Thyroid gland (tissue), 4 donors: Measurements from ENCODE around the gene TBC1D5. TPM values are rescaled to one million over a fixed set of nuclear protein-coding genes. Genes with fewer than 3 reads are reported as not detected.

Experiments
- DNase-seq, 2 donors: peaks; one replicate each; pipeline ENCODE4 v3.0.0-alpha.2; 2019
- H3K27ac ChIP-seq, 3 donors: fragments of 200-600 bp; sonication (generic); 1 replicate in 2 of 3; 2 replicates in 1 of 3; pipeline ENCODE4 v1.5.1; 2016 to 2019; ENCODE audit warnings: mild to moderate bottlenecking in 1 of 3, moderate library complexity in 1 of 3
- H3K27me3 ChIP-seq: fragments of 200-600 bp; sonication (generic); one replicate; pipeline ENCODE4 v1.5.1; 2019
- H3K36me3 ChIP-seq, 2 donors: fragments of 200-600 bp; sonication (generic); one replicate each; pipeline ENCODE4 v1.5.1; 2016 to 2019
- H3K4me1 ChIP-seq, 2 donors: fragments of 200-600 bp; sonication (generic); one replicate each; pipeline ENCODE4 v1.5.1; 2017 to 2019
- H3K4me3 ChIP-seq, 3 donors: fragments of 200-600 bp; sonication (generic); replicated peaks in 1 of 3; 1 replicate in 2 of 3; 2 replicates in 1 of 3; pipeline ENCODE4 v1.5.1; 2016; ENCODE audit warnings: mild to moderate bottlenecking in 1 of 3
- H3K9me3 ChIP-seq: fragments of 200-600 bp; sonication (generic); one replicate; pipeline ENCODE4 v1.5.1; 2017
- POLR2A ChIP-seq, 2 donors: fragments of 450-650 bp; IDR thresholded peaks; one replicate each; pipeline ENCODE4 v1.6.1; 2017; ENCODE audit warnings: antibody characterized with exemption in 2 of 2, mild to moderate bottlenecking in 2 of 2, moderate library complexity in 1 of 2
- whole genome bisulfite sequencing, 2 donors: methylation state at CpG; one replicate each; pipeline ENCODE4 v1.1.5; 2017; 5-methylcytosine and 5-hydroxymethylcytosine counted together
- intact Hi-C: fragments of 100-400 bp; cut with DNase I; formaldehyde crosslinking; loops from one replicate; pipeline ENCODE4 v1.15.1; 2023
- total RNA-seq, 4 donors: library from RNA; depleted of rRNA; stranded (reverse); fragments of >200 nt; gene quantifications; one replicate each; pipeline ENCODE4 v1.2.3, GENCODE V29; 2016
- TF ChIP-seq, protein P1 (sequence below), 6 experiments: fragments of 200-600 bp in 3 of 6; fragments of 450-650 bp in 3 of 6; sonication (generic) in 3 of 6; IDR thresholded peaks; one replicate each; pipeline ENCODE4 v1.5.1; 2016 to 2019; ENCODE audit warnings: antibody characterized with exemption in 6 of 6, mild to moderate bottlenecking in 2 of 6, inconsistent platforms in 1 of 6, moderate library complexity in 1 of 6

The TBC1D5 gene
- total RNA-seq, 4 donors from 2014 or later = 115 to 141 (median 133) TPM

DNA sequence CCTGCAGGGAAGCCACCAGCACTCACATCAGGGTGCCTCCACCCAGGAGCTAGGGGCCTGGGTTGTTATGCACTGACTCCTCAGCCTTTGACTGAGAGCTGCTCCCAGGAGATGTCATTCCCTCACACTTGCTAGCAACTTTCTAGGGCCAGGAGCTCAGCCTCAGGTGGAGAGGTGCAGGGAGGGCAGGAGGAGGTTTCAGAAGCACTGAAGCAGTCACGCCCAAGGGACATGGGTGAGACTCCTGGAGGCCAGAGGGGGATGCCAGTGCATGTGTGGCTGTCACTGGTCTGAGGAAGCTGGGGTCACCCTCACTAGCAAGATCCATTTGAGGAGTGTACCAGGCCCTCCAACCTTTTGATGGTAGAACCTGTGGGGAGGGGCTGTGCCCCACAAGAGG lies 586.5 kb downstream of the TBC1D5 start:
- no peaks in the 10 kb centered on the region for H3K27me3 ChIP-seq
- DNase-seq = no peak
- intact Hi-C loops = no loop called here
- no peaks in the 10 kb centered on the region for H3K4me1 ChIP-seq
- peaks cover 7 to 25% of the 10 kb centered on the region in 2 donors for H3K36me3 ChIP-seq
- TF ChIP-seq, protein P1, sequence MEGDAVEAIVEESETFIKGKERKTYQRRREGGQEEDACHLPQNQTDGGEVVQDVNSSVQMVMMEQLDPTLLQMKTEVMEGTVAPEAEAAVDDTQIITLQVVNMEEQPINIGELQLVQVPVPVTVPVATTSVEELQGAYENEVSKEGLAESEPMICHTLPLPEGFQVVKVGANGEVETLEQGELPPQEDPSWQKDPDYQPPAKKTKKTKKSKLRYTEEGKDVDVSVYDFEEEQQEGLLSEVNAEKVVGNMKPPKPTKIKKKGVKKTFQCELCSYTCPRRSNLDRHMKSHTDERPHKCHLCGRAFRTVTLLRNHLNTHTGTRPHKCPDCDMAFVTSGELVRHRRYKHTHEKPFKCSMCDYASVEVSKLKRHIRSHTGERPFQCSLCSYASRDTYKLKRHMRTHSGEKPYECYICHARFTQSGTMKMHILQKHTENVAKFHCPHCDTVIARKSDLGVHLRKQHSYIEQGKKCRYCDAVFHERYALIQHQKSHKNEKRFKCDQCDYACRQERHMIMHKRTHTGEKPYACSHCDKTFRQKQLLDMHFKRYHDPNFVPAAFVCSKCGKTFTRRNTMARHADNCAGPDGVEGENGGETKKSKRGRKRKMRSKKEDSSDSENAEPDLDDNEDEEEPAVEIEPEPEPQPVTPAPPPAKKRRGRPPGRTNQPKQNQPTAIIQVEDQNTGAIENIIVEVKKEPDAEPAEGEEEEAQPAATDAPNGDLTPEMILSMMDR (IDR thresholded peaks at IDR 0.05) = no peak
- TF ChIP-seq POLR2A (IDR thresholded peaks at IDR 0.05) = no peak
- no peaks in the 10 kb centered on the region for H3K9me3 ChIP-seq
- WGBS, 2 donors = 100% methylated on average over 1 of the region's 1 CpG
- H3K4me3 ChIP-seq = no peak overlapping the region
- H3K27ac ChIP-seq = no peak overlapping the region

DNA sequence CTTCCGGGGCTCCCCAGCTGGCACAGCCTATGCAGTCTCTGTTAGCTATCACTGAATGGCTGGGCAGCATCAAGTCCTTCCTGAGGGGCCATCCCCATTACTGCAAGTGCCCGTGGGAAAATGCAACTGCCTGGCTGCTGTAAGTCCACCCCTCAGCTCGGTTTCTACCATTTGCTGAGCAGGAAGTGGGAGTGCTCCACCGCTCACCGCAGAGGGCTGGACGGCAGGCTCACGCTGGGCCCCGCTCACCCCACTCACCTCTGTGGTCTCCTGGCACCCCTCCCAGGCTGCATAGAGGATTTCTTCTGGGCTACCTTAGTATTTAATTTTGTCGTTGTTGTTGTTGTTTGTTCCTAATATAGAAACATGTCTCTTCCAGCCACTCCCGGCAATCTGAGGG lies 587.5 kb downstream of the TBC1D5 start:
- no peaks in the 10 kb centered on the region for H3K27me3 ChIP-seq
- H3K9me3 ChIP-seq = no peaks in the 10 kb centered on the region
- H3K4me3 ChIP-seq = no peak overlapping the region
- H3K4me1 ChIP-seq = no peaks in the 10 kb centered on the region
- TF ChIP-seq, protein P1 (IDR thresholded peaks at IDR 0.05) = no peak
- intact Hi-C loops = no loop called here
- no peak for DNase-seq
- H3K36me3 ChIP-seq = peaks cover 7 to 18% of the 10 kb centered on the region in 2 donors
- no peak overlapping the region for H3K27ac ChIP-seq
- WGBS, 2 donors = 95 to 96% methylated on average over 9 to 10 of the region's 10 CpGs

GRCh38 chr3:17154221-17154620 lies 588.2 kb downstream of the TBC1D5 start:
- WGBS, 2 donors = 97% methylated on average over 5 of the region's 5 CpGs
- H3K9me3 ChIP-seq = no peaks in the 10 kb centered on the region
- intact Hi-C loops = no loop called here
- no peak overlapping the region for H3K4me3 ChIP-seq
- TF ChIP-seq, protein P1 (IDR thresholded peaks at IDR 0.05) = no peak
- TF ChIP-seq POLR2A (IDR thresholded peaks at IDR 0.05) = no peak
- DNase-seq = no peak
- H3K36me3 ChIP-seq = peaks cover 7 to 18% of the 10 kb centered on the region in 2 donors
- H3K4me1 ChIP-seq = no peaks in the 10 kb centered on the region
- no peaks in the 10 kb centered on the region for H3K27me3 ChIP-seq
- H3K27ac ChIP-seq = no peak overlapping the region

DNA sequence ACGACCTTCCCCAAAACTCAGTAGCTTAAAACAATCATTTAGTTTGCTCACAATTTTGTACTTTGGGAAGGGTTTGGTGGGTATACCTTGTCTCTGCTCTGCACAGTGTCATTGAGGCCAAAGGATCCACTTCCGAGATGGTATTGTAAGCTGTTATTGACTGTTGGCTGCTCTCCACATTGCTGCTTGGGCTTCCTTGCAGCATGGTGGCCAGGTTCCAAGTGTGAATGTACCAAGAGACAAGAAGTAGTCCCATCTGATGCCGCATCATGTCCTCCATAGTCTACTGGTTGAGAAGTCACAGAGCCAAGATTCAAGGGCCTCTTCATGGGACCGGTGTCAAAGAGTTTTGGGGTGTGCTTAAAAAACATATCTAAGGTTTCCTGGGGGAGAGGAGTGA lies 589.2 kb downstream of the TBC1D5 start:
- TF ChIP-seq, protein P1 (IDR thresholded peaks at IDR 0.05) = no peak
- no peak for TF ChIP-seq POLR2A (IDR thresholded peaks at IDR 0.05)
- Histone ChIP-seq H3K36me3 (peaks cover 7 to 18% of the 10 kb centered on the region in 2 donors), H3K9me3 (no peaks in the 10 kb centered on the region), H3K27ac (no peak overlapping the region), H3K4me3 (no peak overlapping the region), H3K27me3 (no peaks in the 10 kb centered on the region), H3K4me1 (no peaks in the 10 kb centered on the region)
- intact Hi-C loops = no loop called here
- WGBS, 2 donors = 94 to 96% methylated on average over 4 of the region's 4 CpGs
- DNase-seq = no peak

- peaks cover 7 to 18% of the 10 kb centered on the region in 2 donors for H3K36me3 ChIP-seq
- 88 to 89% methylated on average over 13 to 15 of the region's 16 CpGs for WGBS, 2 donors
- H3K9me3 ChIP-seq = no peaks in the 10 kb centered on the region
- no peak overlapping the region for H3K27ac ChIP-seq
- H3K4me3 ChIP-seq = no peak overlapping the region
- intact Hi-C loops = no loop called here
- TF ChIP-seq, protein P1 (IDR thresholded peaks at IDR 0.05) = no peak
- TF ChIP-seq POLR2A (IDR thresholded peaks at IDR 0.05) = no peak
- no peaks in the 10 kb centered on the region for H3K27me3 ChIP-seq
- DNase-seq = peak in 1 of 2 donors; percentile 12
- H3K4me1 ChIP-seq = no peaks in the 10 kb centered on the region
Measured at GRCh38 chr3:17151598-17152373, 590.6 kb downstream of the TBC1D5 start.
